IPS DF 4.7 (cell line): ENCODE results near the gene EDN1.
"Not testable (repeated sequence)": the region's sequence is repeated elsewhere in the genome, so short reads cannot be mapped to it uniquely, and the experiment has no call there.

ENCODE experiments used
- DNase-seq: peaks from one replicate; pipeline ENCODE4 v3.0.0-alpha.2; 2013; ENCODE audit warnings: low spot score; ENCODE audit errors: extremely low read depth

The EDN1 gene

GRCh38 chr6:12324099-12324498 lies 33.9 kb downstream of the EDN1 start:
- no peak for DNase-seq

GRCh38 chr6:12324748-12325147 lies 34.6 kb downstream of the EDN1 start:
- DNase-seq, result no peak

GRCh38 chr6:12325872-12326271 lies 35.7 kb downstream of the EDN1 start:
- no peak for DNase-seq

GRCh38 chr6:12327391-12327790 lies 37.2 kb downstream of the EDN1 start:
- DNase-seq, result no peak

- no peak for DNase-seq
Measured at GRCh38 chr6:12327988-12328387, 37.8 kb downstream of the EDN1 start.

- no peak for DNase-seq
Measured at GRCh38 chr6:12328701-12329100, 38.5 kb downstream of the EDN1 start.

- no peak for DNase-seq
Measured at GRCh38 chr6:12331474-12331873, 41.3 kb downstream of the EDN1 start.

- DNase-seq, result no peak
Measured at GRCh38 chr6:12331951-12332749, 42.0 kb downstream of the EDN1 start.

GRCh38 chr6:12332750-12333079 lies 42.6 kb downstream of the EDN1 start:
- not testable (repeated sequence) for DNase-seq

GRCh38 chr6:12333128-12333527 lies 43.0 kb downstream of the EDN1 start:
- DNase-seq, result no peak

GRCh38 chr6:12334526-12335130 lies 44.5 kb downstream of the EDN1 start:
- DNase-seq, result no peak

GRCh38 chr6:12335131-12335527 lies 45.0 kb downstream of the EDN1 start:
- DNase-seq, result no peak

GRCh38 chr6:12335717-12336116 lies 45.6 kb downstream of the EDN1 start:
- no peak for DNase-seq

GRCh38 chr6:12336121-12336971 lies 46.2 kb downstream of the EDN1 start:
- DNase-seq, result no peak

- DNase-seq, result no peak
Measured at GRCh38 chr6:12339022-12339421, 48.9 kb downstream of the EDN1 start.

- no peak for DNase-seq
Measured at GRCh38 chr6:12339808-12340487, 49.8 kb downstream of the EDN1 start.

GRCh38 chr6:12340488-12340818 lies 50.3 kb downstream of the EDN1 start:
- DNase-seq, result no peak

GRCh38 chr6:12342664-12343063 lies 52.5 kb downstream of the EDN1 start:
- no peak for DNase-seq

- DNase-seq, result no peak
Measured at GRCh38 chr6:12343122-12343439, 52.9 kb downstream of the EDN1 start.

- DNase-seq, result no peak
Measured at GRCh38 chr6:12343440-12344162, 53.4 kb downstream of the EDN1 start.

- no peak for DNase-seq
Measured at GRCh38 chr6:12344296-12344695, 54.1 kb downstream of the EDN1 start.
